Mucosa of gallbladder (tissue), 1 donor: ENCODE measurements around the gene PCBP3. TPM values are rescaled to one million over a fixed set of nuclear protein-coding genes. Genes with fewer than 3 reads are reported as not detected.
"Not testable (repeated sequence)": the region's sequence is repeated elsewhere in the genome, so short reads cannot be mapped to it uniquely, and the experiment has no call there.

Source experiments
- DNase-seq: peaks from one replicate; pipeline ENCODE4 v3.0.0-alpha.2; 2020; ENCODE audit warnings: low spot score
- total RNA-seq: library from RNA; stranded (reverse); gene quantifications from one replicate; pipeline ENCODE4 v1.2.1, GENCODE V29; 2021
- donor health status: DM: no; HTN: no; CAD: no.

Gene PCBP3
- total RNA-seq, 1 donor from 2014 or later, result 2.1 TPM

GRCh38 chr21:45635271-45636151, 8.0 kb upstream of the PCBP3 start:
- no peak for DNase-seq

- DNase-seq, result no peak
Measured at GRCh38 chr21:45636459-45636858, 7.1 kb upstream of the PCBP3 start.

- no peak for DNase-seq
Measured at GRCh38 chr21:45636951-45637646, 6.4 kb upstream of the PCBP3 start.

- DNase-seq, result no peak
Measured at GRCh38 chr21:45637883-45638282, 5.6 kb upstream of the PCBP3 start.

DNA sequence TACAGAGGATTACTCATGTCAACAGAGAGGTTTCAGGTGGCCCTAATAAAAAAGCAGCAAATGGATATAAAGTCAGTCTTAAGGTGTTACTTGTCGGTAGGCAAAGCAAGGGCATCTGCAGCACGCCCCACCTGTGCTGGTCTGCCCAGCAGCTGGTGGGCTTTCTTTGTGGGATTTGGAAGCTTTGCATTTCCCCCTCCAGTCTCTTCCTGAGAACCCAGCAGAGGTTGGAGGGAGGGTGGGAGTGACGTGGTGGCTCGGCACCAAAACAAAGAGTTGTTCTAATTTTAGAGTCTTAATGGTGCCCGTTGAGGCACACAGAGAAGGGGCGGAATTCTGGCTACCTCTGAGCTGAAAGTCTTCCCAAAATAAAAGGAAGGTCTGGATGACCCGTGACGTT, 4.8 kb upstream of the PCBP3 start:
- no peak for DNase-seq

GRCh38 chr21:45639206-45640000, 4.1 kb upstream of the PCBP3 start:
- DNase-seq, result no peak

DNA sequence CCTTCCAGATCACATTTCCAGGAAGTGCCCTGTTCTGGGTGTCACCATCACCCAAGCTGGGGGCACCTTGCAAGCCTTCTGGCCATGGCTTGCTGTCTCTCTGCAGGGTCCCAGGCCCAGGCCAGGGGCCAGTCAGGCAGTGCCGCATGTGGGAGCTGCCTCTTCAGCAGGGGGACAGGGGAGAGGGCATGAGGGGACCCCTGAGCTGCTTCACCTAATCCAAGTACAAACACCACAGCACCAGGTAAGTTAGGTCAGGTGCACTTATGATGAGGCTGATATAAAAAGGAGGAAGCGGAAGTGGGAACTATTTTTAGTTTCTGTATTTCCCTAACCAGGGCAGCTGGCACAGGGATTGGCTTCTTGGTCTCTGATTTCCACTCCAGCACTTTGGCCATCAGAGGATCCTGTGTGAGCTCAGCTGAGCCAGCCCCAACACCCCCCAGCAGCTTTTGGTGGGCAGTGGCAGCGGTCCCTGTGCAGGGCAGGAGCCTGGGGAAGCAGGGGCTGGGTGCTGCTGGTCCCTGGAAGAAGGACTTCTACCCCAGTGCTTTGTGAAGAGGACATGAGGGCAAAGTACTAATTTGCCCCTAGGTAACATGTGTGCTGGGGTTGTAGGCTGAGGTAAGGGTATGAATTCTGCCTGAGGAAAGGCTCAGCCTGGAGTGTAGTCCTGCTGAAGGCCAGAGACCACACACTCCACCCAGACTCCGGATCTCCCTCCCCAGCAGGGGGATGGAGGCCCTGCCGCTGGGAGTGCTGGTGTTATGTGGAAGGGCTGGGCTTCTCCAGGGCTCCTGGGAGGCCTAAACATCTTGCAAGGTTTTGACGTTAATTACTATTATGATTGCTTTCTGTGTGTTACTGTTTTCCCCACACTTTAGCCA, 3.3 kb upstream of the PCBP3 start:
- DNase-seq, result no peak

DNA sequence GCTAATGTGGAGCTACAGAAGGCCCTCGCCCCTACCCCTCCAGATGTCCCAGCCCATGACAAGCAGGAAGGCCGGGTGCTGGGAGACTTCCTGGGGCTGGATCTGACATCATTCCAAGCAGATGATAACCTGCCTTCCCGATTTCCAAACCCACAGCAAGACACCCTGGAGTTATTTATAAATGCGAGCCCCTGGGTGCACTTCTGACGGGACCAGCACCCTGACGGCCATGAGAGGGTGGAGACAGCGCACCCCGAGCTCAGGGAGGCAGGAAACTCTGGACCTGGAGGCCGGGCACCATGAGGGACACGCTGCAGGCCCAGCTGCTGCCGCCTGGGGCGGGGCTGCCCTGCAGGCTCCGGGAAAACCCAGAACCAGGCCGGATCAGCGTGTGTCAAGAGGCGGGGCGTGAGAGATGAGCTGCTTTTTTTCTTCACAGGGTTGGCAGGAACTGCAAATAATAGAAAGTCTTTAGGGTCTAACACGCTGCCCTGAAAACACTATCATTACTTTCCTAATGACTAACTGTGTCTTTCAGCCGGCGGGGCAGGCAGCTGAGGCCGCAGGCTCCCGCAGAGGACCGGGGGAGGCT, 2.5 kb upstream of the PCBP3 start:
- DNase-seq, result no peak

- DNase-seq, result no peak
Measured at GRCh38 chr21:45641480-45642035, 2.0 kb upstream of the PCBP3 start.

GRCh38 chr21:45642122-45642813, 1.3 kb upstream of the PCBP3 start:
- DNase-seq, result no peak

DNA sequence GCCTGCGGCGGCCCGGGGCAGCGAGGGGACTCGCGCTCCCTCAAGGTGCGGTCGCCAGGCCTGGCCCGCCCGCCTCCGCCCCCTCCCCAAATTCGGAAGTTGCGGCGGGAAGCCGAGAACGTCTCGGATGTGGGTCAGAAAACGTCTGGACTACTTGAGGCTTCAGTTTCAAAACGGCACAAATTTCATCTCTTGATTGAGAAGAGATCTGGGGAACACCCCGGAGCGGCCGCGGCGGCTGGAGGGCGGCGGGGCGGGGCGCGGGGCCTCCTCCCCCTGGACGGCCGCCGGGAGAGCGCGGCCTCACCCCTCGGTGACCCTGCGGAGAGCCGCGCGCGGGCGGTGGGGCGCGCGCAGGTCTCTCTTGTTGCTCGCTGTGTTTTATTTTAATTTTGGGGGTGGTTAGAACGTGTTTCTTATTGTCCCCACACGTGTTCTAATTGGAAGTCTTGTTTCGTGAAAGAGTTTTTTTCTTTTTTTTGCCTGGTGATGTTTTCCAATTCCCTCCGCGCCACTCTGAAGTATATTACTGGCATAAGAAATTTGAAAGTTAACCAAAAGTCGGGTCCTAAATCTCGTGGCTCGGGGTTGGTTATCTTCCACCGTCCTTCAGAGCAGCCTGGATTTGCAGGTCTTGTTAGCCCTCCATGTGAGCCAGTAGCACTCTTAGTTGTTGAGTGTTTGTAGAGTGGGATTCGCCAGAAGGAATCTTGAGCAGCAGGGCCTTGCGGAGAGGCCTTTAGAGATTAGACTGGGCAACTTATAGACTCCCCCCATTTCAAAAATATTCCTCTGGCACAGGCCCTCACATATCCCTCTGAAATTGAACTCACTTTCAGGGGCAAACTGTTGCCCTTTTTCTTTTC, 749 bp downstream of the PCBP3 start:
- no peak for DNase-seq

- DNase-seq, result no peak
Measured at GRCh38 chr21:45651921-45652320, 8.4 kb downstream of the PCBP3 start.

DNA sequence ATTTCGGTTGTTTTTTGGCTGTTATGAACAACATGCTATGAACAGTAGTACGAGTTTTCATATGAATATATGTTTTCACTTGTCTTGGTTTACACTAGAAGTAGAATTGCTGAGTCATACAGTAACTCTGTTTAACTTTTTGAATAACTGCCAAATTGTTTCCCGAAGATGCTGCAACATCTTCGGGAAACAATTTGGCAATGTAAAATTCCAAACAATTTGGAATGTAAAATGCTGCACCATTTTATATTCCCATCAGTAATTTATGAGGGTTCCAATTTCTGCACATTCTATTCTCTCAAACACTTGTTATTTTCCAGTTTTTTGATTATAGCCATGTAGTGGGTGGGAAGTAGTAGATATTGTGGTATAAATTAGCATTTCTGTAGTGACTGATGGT, 11.6 kb downstream of the PCBP3 start:
- no peak for DNase-seq

DNA sequence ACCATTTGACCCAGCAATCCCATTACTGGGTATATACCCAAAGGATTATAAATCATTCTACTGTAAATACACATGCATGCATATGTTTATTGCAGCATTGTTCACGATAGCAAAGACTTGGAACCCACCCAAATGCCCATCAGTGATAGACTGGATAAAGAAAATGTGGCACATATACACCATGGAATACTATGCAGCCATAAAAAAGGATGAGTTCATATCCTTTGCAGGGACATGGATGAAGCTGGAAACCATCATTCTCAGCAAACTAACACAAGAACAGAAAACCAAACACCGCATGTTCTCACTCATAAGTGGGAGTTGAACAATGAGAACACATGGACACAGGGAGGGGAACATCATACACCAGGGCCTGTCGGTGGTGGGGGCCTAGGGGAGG, 12.6 kb downstream of the PCBP3 start:
- DNase-seq, result not testable (repeated sequence)

GRCh38 chr21:45661913-45662622, 18.5 kb downstream of the PCBP3 start:
- DNase-seq, result not testable (repeated sequence)

DNA sequence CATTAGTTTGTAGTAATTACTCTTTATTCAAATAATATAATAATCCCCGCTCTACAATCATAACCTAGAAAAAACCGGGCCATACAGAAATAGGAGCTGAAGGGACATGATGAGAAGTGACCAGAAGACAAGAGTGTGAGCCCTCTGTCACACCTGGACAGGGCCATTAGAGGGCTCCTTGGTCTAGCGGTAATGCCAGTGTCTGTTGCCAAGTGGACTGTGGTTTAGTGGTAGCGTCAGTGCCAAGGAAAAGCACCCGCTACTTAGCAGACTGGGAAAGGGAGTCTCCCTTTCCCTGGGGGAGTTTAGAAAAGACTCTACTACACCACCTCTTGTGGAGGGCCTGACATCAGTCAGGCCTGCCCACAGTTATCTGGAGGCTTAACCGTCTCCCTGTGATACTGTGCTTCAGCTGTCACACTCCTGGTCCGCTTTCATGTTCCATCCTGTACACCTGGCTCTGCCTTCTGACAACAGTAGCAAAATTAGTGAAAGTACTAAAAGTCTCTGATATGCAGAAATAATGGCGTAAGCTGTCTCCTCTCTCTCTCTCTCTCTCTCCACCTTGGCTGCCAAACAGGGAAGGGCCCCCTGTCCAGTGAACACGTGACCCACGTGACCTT, 19.2 kb downstream of the PCBP3 start:
- not testable (repeated sequence) for DNase-seq

- DNase-seq, result no peak
Measured at GRCh38 chr21:45669382-45669781, 25.9 kb downstream of the PCBP3 start.

- DNase-seq, result no peak
Measured at GRCh38 chr21:45670731-45671130, 27.2 kb downstream of the PCBP3 start.
